HG02884 (cell line): ENCODE results near the gene LAYN.

ENCODE experiments used
- ATAC-seq: cut with Tn5 transposase; IDR thresholded peaks from one replicate; pipeline ENCODE4 v1.9.1; 2021; ENCODE audit warnings: mild to moderate bottlenecking, moderate library complexity; ENCODE audit not compliant: unreplicated experiment

The LAYN gene

DNA sequence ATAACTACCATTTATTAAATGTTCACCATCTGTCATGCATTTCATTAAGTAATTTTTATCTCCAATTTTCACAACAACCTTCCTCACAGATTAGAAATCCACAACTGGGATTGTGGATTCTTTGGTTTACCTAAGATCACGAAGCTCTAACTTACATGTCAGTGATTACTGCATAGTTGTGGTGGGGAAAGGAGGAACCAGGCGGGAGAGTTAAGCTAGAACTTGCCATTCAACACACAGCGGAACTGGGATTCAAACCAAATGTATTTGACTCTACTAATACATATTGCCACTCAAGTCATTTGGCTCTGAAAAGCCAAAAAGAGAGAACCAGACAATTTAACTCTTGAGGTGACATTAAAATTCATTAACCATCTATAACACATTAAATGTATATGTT is 10.4 kb upstream of the LAYN start:
- no peak for ATAC-seq

DNA sequence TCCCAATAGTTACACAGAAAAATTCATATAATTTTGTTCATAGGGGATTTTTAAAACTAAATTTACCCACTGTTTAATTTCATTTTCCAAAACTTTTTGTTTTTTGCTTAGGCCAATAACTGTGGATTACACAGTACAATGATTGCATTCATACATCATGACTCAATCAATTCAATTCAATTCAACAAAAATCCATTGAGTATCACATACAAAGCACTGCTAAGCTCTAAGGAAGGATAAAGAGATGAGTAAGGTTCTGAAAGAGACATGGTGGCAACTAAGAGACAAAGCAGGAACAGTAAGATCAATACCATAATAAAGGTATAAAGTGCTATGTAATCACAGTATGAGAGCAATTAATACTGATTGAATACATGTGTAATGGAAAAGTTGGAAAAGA is 9.4 kb upstream of the LAYN start:
- ATAC-seq: no peak

GRCh38 chr11:111531687-111532364 is 8.7 kb upstream of the LAYN start:
- ATAC-seq: peak; percentile 65

DNA sequence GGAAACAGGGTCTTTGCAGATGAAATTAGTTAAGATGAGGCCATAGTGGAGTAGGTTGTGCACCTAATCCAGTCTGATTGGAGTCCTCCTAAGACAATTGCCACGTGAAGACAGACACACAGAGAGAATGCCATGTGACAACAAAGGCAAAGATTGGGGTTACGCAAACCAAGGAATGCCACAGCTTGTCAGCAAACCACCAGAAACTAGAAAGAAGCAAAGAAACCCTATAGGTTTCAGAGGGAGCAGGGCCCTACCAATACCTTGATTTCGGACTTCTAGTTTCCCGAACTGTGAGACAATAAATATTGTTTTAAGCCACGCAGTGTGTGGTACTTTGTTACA is 8.2 kb upstream of the LAYN start:
- no peak for ATAC-seq

GRCh38 chr11:111535281-111535680 is 5.2 kb upstream of the LAYN start:
- ATAC-seq: no peak

DNA sequence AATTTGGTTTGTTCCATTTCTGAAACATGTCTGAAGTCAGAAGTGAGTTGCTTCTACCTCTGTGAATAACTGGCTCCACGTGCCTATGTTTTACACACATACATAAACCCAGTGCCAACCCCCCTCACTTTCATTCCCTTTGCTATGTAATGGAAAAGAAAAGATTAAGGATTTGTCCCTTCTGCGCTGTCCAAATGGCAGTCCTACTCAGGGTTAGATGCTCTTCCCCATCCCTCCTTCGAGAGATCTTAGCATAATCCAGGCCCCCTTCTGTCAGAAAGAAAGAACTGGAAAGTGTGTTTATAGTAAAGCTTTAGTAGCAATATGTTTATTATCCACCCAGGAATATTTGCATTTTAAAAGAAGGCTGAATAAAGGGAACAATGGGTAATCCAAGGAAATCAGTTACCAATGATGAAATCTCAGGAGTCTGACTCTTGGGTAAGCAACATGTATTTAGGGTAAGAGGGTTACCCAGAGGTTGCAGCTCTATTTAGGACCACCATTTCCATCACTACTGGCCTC is 3.1 kb upstream of the LAYN start:
- ATAC-seq: no peak

DNA sequence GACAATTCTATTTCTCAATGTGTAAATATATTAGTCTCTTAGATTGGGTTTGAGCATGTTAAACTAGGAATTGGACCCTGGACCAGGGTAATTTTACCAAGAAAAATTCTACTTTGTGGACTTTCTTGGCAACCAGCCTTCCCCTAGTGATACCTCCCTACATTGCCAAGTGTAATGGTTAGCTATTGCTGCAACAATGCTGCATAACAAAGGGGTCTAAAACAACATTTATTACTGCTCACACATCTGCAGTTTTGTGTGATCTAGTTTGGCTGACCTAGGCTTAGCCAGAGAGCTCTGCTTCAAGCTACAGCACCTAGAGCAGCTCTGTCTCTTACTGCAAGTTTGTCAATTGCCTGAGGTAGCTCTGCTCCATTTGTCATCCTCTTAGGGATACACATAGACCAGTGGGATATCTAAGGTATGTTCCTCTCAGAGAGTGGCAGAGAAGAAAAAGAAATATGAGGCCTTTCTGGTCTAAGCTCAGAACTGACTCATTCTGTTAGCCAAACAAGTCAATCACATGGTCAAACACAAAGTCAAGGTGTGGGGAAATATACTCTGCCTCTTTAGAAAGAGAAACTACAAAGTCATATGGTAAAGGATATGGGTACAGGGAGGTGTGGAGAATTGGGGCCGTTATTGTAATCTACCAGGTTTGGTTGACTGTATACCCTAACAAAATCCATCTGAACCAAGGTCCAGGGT is 2.0 kb upstream of the LAYN start:
- ATAC-seq: no peak

DNA sequence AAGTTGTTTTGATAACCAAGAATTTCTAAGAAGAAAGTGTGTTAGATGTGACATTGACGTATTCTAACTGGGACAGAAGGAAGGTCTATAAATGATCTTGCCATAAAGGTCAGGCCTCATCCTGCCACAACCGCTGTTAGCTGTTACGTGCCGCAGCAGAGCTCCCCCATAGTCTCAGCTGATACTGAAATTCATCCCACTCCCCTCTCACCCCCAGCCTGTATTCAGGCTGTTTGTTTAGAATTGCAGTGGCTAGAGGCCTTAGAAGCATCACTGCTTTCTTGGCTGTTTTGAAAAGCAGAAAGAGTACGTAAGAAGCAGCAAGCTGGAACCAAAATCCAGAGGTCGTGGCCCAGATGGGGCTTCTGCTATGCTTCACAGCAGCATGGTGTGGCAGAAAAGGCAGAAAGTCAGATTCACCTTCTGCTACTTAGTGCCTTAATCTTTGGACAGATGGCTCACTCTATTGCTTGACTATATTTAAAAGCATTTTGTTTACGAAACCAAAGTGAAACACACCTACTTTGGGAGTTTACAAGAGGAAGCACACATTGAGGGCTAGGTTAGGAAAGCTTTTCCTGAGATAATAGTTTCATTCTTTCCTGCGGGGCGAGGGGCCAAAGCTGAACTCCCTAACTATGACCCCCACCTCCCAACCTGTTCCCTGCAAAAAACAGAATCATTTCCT is 950 bp upstream of the LAYN start:
- no peak for ATAC-seq

- no peak for ATAC-seq
Measured at GRCh38 chr11:111540937-111541253, 375 bp downstream of the LAYN start.

DNA sequence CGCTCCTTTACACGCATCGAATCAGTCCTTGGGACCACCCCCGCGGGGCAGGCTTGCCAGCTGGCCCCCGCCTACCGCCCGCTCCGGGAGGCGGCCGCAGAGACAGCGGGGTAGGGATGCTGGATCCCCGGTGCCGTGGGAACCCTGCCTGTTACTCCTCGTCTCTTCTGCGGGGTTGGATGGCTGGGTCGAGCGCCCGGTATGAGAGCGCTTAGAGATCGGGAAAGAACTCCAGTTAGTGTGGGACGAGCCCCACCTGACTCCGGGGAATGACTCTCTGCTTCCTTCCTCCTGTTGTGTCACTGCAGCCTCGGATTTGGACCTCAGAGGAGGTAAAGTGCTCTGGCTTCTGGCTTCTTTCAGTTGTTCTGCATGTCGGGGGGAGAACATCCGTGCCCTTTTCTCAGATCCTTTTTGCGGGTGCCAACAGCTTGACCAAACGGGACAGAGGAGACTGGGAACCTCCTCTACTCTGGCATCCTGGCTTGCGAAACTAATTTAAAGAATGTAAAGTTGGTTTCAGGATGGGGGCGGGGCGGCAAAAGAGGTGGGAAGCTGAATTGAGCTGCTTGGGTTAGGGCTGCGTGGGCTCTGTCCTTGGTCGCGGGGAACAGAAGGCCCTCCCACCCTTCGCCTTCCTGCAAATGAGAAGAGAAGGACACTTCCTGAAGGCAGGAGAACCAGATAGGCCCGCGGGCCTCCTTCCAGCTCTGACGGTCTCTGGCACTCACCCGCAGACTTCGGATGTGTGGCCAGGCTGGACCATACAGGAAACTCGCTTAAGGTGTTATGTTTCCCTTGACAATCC is 938 bp downstream of the LAYN start:
- ATAC-seq: no peak

DNA sequence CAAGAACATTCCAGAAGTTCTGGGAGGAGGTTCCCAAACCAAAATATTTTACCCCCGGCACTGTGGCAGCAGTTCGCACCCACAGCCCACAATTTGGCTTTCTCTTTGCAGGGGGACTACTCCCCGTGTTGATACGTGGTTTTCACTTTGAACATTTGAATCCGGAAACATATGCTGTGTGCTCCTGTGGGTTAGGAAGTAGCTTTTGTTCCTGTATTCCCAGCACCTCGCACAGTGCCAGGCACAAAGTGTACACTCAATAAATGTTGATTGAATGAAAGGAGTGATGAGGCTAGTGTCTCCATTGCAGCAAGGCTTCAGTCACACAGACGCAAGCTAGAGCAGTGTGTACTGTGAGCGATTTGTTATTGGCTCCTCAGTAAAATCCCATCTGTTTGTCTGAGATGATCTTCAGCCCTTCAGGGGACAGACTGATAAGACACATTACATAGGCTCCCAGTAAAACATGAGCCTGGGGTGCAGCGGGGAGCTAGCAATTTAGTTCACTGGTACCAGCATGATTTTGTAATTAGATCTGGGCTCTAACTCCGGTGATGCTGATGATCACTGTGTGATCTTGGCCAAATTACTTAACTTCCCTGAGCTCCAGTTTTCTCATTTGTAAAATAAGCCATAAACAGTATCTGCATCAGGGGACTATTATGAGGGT is 2.2 kb downstream of the LAYN start:
- no peak for ATAC-seq

DNA sequence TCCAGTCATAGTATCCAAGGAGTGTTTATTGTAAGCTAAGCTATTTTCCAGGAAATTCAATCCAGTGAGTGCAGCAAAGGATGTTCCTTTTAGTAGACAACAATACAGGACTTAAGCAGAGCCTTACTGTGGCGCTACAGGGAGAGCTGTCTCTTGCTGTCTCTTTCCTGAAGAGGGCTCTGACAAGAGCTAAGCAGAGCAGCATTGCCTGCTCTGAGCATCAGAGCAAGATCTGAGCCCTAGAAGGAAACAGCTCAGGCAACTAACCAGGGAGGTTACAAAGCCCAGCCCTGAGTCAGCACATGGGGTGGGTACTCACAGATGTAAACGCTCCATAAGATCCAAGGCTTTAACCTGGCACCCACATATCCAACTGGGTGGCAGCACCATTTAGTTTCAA is 8.0 kb downstream of the LAYN start:
- ATAC-seq: no peak

- no peak for ATAC-seq
Measured at GRCh38 chr11:111549196-111549868, 8.8 kb downstream of the LAYN start.

DNA sequence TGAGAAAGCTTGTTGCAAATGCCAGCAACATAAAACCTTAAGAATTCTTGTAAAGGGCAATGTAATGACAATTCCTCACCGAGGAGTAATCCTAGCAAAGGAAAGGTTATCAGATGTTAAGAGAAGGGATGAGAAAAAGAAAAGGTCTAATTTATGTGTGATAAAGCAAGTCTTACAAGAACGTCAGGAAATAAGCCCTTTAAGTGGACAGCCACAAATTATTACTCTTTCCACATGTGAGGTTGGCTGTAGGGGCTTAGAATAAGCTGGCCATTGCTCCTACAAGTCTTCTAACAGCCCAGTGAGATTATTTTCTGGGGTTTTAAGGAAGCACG is 9.3 kb downstream of the LAYN start:
- ATAC-seq: no peak

GRCh38 chr11:111550258-111550657 is 9.7 kb downstream of the LAYN start:
- no peak for ATAC-seq

- no peak for ATAC-seq
Measured at GRCh38 chr11:111554532-111554931, 14.0 kb downstream of the LAYN start.

GRCh38 chr11:111555255-111555654 is 14.7 kb downstream of the LAYN start:
- ATAC-seq: no peak

GRCh38 chr11:111557425-111558111 is 17.0 kb downstream of the LAYN start:
- no peak for ATAC-seq

- no peak for ATAC-seq
Measured at GRCh38 chr11:111559800-111560464, 19.4 kb downstream of the LAYN start.
